ENCODE measurements around the gene SMOC1. TPM values are rescaled to one million over a fixed set of nuclear protein-coding genes. Genes with fewer than 3 reads are reported as not detected.

Gene SMOC1
- total RNA-seq, 1 donor from 2014 or later, result 0.93 TPM

DNA sequence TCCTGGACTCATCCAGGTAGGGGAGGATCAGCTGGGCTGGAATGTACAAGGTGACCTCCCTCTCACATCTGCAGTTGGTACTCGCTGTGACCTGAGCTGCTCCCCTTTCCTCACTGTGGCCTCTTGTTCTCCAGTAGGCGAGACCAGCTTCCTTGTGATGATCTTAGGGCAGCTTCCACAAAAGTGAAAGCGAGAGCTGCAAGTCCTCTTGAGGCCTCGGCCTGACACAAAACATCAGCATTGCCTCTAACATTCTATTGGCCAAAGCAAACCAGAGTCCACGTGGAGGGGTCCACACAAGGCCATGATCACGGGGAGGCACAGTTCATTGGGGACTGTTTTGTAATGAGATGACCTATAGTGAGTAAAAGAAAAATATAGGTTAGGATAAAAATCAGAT, 127.5 kb downstream of the SMOC1 start:
- no peak for DNase-seq (ENCODE audit: low spot score)

DNA sequence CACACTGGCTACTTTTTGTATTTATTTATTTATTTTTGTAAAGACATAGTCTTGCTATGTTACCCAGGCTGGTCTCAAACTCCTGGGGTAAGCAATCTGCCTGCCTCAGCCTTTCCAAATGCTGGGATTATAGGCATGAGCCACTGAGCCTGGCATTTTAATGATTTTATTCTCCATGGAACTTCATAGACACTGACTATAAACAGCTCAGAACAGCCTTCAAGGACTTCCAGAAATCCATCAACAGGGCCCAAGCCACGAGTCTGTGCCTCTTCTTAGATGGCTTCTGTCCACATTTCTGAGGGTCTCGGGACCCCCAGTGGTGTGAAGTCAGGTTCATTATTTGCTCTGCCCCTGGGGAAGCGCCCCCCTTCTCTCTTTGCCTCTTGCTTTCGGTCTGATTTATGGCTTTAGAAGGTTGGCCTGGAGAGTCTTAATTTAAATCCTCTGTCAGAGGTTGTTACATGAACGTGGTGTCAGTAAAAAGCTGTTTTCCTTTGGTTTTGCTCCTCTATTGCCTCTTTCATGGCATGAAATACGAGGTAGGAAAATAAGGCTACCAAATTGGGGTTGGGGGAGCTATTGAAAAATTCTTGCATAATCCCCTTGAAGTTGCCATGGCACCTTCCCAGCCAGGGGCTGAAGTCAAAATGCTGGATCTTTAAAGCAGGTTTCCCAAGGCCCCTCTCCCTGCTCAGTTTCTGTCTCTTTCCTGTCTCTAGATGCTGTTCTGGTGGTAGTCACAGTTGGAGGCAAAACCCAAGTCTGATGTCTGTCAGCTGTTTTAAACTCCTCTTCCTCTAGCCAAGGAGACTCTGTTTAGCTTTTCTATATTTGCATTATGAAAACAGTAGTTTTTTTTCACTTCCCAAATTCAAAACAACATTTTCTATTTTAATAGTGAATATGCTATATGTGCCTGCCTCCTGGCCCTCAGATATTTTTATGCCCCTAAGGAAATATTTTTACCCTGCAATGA, 129.4 kb downstream of the SMOC1 start:
- no peak for DNase-seq (ENCODE audit: low spot score)

DNA sequence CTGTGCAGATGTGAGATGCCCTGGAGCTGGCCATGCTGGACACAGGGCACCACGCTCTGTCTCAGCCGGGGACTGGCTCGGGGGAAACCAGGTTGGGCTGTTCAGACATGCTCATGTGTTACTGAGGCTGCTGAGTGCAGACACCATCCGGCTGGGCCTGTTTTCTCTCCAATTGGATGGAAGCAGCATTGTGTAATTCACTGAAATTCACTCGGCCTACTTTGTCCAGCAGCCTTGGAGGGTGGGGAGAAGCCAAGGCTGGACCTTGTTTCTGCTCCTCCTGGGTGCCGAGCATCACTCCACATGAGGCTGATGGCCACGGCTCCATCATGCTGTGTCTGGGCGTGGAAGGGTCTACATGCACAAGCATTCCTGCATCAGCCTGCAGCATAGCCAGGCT, 130.7 kb downstream of the SMOC1 start:
- no peak for DNase-seq (ENCODE audit: low spot score)

DNA sequence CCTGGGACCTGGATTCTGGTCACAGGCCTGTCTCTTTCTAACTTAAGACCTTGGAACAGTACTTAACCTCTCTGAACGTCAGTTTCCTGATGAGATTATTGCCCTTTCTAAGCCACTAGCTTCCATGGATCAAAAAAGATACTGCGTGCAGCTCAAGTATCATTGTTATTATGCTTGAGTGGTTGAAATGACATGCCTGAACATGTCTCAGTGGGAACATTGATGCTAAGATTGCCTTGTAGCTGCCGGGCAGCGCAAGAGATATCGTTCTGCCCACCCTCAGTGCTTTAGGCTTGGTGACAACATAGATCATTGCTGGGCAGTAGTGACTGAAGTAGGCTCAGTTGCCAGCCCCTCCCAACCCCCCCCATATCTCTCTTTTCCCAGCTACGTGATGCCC, 131.9 kb downstream of the SMOC1 start:
- no peak for DNase-seq (ENCODE audit: low spot score)

DNA sequence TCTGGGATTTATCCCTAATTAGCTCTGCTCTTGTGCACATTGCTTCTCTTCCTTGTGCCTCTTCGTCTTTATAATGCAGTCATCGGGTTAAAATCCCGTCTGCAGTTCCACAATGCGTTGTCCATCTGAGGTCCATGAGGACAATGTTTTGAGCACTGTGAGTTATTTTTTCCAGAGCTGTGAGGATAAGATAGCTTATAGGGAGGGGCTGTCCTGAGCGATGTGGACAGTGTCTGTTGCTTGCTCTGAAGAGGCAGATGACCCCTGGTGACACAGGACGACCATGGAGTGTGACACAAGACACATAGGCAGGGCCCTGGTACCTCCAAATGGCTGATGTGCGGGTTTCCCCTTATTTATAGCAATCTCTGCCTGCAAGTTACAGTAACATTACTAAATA, 132.5 kb downstream of the SMOC1 start:
- DNase-seq (ENCODE audit: low spot score), result no peak

GRCh38 chr14:70013271-70013873, 134.2 kb downstream of the SMOC1 start:
- DNase-seq (ENCODE audit: low spot score), result no peak

- no peak for DNase-seq (ENCODE audit: low spot score)
Observed at GRCh38 chr14:70014406-70015095, 135.3 kb downstream of the SMOC1 start.

DNA sequence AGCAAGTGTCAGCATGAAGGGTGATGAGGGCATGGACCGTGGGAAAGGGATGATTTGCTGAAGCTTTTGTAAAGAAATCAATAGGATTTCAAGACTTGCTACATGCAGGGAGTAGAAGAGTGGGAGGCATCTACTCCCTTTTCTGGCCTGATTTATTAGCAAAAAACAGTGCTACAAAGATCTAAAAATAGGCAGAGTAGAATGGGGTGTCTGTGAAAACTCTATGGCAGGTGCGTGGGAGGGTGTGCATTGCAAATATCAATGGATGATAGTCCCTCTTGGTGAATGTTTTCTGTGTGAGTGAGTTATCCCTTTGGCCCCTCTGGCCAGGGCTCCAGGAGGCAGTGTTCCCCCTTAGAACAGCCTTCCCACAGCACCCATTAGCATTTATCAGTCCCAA, 139.0 kb downstream of the SMOC1 start:
- no peak for DNase-seq (ENCODE audit: low spot score)

DNA sequence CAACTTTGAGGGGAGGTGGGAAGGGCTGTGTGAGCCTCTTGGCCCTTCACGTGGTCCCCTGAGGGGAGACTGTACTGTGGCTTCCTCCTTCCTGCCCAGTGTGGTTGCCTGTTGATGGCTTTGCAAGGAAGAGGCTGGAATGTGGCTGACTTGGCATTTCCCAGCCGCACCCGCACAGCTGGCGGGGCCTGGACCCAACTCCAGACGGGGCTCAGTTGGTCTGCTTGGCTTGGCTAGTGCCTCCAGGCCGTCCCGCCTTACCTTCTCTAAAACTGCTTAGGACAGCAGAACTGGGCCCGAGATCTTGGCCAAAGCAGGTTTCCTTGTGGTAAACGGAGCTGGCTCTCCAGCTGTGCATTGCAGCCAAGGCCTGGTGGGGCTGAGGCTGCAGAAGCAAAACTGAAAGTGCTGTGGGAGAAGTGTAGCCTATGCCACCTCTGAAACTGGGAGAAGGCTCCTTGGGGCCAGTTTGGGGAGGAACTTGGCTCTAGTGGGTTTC, 139.5 kb downstream of the SMOC1 start:
- DNase-seq (ENCODE audit: low spot score), result no peak

- DNase-seq (ENCODE audit: low spot score), result no peak
Observed at GRCh38 chr14:70019695-70020094, 140.5 kb downstream of the SMOC1 start.

DNA sequence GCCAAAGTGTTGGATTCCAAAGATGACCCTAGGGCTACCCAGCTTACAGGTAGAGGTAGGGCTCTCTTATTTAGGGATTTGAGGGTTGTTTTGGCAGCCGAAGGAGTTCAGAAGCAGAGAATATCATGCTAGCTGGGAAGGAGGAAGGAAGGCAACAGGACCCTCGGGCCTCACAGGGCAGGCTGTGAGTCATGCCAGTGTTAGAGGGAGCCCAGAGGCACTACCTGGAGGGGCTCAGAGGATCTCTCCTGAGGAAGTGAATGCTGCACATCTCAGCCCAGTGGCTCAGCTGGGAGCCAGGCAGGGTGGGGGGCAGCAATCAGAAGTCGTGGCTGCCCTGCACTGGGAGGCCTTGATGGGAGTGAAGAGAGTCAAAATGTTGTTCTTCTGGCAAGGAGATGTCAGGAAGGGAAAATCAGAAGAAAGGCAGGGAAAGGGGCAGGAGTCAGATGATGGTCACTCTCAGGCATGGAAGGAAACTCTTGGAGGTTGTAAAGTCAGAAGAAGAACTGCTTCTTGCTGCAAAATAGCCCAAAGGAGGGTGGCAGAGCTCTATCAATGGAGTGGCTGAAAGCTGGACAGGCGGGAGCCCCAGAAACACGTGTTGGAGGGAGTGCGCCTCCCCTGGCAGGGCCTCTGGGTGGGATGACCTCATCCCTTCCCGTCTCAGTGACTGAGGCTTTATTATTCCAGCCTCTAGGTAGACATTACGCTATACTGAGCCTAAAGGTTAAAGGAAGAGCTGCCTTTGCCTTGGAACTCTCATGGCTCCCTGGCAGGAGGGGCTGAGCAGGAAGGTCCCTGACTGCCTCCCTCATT, 141.3 kb downstream of the SMOC1 start:
- DNase-seq (ENCODE audit: low spot score), result no peak

DNA sequence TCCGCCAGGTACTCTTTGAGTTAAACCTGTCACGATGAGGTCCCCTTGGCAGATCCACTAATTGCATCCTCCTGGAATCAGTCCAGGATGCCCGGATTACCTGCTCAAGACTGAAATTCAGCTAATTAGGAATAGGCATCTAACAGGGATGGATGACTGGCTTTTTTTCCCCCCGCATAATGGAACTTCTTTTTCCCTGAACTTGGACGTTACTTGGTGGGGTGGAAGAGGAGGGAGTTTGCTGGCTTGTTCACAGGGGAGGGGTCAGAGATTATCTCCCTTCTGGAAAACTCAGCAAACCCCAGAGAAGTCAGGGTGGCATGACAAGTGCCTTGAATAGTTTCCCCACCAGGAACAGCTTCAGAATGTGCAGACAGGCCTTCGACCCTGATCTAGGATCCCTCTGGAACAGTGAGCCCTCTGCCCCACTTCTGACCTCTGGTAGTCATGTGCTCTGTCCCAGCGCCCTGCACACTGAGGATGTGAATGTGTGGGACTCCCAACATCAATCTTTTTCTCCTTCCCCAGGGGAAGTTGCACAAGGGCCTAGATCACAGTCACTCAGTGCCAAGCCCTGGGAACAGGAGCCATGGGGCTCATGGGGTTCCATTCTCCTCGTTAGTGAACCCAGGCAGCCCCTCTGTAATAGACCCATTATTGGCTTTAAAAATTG, 142.5 kb downstream of the SMOC1 start:
- no peak for DNase-seq (ENCODE audit: low spot score)

GRCh38 chr14:70022771-70023445, 143.7 kb downstream of the SMOC1 start:
- no peak for DNase-seq (ENCODE audit: low spot score)

DNA sequence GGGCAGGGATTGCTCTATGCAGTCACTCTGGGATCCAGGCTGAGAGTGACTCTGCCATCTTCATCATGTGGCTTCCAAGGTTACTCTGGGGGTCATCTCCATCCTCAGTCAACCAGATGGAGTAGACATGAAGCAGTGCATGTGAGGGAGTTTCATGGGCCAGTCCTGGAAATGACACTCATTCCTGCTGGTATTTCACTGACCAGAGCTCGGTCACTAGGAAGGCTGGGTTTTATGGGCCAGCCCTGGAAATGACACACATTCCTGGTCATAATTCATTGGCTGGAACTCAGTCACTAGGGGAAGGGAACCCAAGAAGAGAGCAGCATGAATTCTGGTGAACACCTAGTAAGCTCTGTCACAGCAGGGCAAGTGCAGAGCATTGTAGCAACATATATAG, 144.7 kb downstream of the SMOC1 start:
- DNase-seq (ENCODE audit: low spot score), result no peak

- no peak for DNase-seq (ENCODE audit: low spot score)
Observed at GRCh38 chr14:70027785-70028428, 148.7 kb downstream of the SMOC1 start.

DNA sequence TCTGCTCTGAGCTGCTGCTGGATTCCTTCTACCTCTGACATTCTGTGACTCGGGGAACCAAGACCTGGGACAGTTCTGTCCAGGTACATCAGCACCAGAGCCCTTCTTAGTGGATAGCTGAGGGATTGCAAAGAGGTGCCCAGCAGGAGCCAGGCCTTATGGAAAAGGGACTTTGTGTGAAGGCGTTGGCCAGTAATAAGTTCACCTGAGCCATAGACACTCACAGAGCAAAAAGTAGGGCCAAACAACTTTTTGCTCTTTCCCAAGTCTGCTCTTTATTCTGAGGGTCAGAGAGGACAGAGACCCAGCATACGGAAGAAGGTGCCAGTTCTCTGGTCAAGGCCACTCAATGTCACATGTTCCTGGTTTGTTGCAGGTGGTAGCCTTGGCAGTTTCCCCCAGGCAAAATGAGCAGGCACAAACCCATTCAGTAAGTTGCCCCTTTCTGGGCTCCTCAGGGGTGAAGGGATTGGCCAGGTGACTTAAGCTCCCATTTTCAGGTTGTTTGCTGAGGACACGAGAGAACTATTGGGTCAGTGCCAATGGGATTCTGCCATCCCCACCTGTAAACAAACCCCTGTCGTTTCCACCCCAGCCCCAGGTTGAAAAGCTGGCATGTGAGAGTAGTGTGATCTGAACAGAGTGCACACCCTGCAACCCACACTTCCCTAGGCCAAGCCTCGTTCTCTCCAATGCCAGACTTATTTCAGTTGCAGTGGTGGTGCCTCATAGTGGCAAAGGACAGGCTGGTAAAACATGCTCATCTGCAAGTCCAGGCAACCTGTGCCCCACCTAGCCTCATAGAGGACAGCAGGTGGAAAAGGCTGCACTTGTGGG, 150.3 kb downstream of the SMOC1 start:
- no peak for DNase-seq (ENCODE audit: low spot score)

GRCh38 chr14:70032016-70032415, 152.8 kb downstream of the SMOC1 start:
- no peak for DNase-seq (ENCODE audit: low spot score)

DNA sequence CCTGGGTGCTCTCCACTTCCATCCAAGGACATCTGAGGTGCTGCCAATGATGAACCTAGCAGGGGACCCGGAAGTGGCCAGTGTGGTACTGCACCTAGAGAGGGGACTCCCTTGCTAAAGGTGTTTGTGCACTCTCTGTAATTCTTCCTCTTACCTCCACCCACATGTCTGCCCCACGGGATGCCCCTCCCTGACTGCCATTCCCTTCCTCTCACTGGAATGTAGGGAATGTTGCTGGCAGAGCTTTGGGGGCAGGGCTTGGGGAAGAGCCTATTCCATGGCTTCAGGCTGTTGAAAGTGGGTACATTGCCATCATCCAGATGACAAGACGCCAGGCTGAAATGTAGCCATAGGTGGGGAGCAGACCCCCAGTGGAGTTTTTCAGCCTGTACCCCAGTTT, 153.2 kb downstream of the SMOC1 start:
- no peak for DNase-seq (ENCODE audit: low spot score)

Data from mesenteric fat pad (tissue), 1 donor.